Ascending aorta (tissue), 2 donors: ENCODE results near the gene SKI. TPM values are rescaled to one million over a fixed set of nuclear protein-coding genes. Genes with fewer than 3 reads are reported as not detected.
A peak's percentile ranks its signal among the peaks of the same experiment; 100 is the strongest.

Experiments used
- DNase-seq, 2 donors: peaks; one replicate each; pipeline ENCODE4 v3.0.0-alpha.2; 2019; ENCODE audit warnings: low spot score in 2 of 2
- H3K27ac ChIP-seq, 2 donors: fragments of 200-600 bp; sonication (generic); one replicate each; pipeline ENCODE4 v1.5.1; 2016 to 2017; ENCODE audit warnings: mild to moderate bottlenecking in 1 of 2
- H3K27me3 ChIP-seq: fragments of 200-600 bp; sonication (generic); one replicate; pipeline ENCODE4 v1.5.1; 2017
- H3K36me3 ChIP-seq, 2 donors: fragments of 200-600 bp; sonication (generic); one replicate each; pipeline ENCODE4 v1.5.1; 2016
- H3K4me1 ChIP-seq, 2 donors: fragments of 200-600 bp; sonication (generic); one replicate each; pipeline ENCODE4 v1.5.1; 2016 to 2017; ENCODE audit warnings: mild to moderate bottlenecking in 1 of 2
- H3K4me3 ChIP-seq, 2 donors: fragments of 200-600 bp; sonication (generic); one replicate each; pipeline ENCODE4 v1.5.1; 2016 to 2017; ENCODE audit warnings: mild to moderate bottlenecking in 1 of 2
- H3K9me3 ChIP-seq, 2 donors: fragments of 200-600 bp; sonication (generic); one replicate each; pipeline ENCODE4 v1.5.1; 2016
- CTCF ChIP-seq, 3 experiments: fragments of 200-600 bp in 2 of 3; fragments of 450-650 bp in 1 of 3; sonication (generic) in 2 of 3; IDR thresholded peaks; one replicate each; pipeline ENCODE4 v1.5.1; 2016 to 2019; ENCODE audit warnings: antibody characterized with exemption in 3 of 3, mild to moderate bottlenecking in 1 of 3, moderate library complexity in 1 of 3
- intact Hi-C: fragments of 100-400 bp; cut with DNase I; formaldehyde crosslinking; loops from one replicate; pipeline ENCODE4 v1.15.1; 2023
- total RNA-seq: library from RNA; depleted of rRNA; stranded (reverse); fragments of >200 nt; gene quantifications from one replicate; pipeline ENCODE4 v1.1.0, GENCODE V29; 2016

Gene SKI
- total RNA-seq, 1 donor from 2014 or later = 139 TPM

- H3K4me3 ChIP-seq = peak overlapping the region in 1 of 2 donors; percentile 19
- no peaks in the 10 kb centered on the region for H3K9me3 ChIP-seq
- H3K4me1 ChIP-seq = peaks cover 56 to 96% of the 10 kb centered on the region in 2 donors
- TF ChIP-seq CTCF (IDR thresholded peaks at IDR 0.05) = no peak
- intact Hi-C loops = no loop called here
- peak overlapping the region; percentile 53 to 68 for H3K27ac ChIP-seq
- no peak for DNase-seq
- no peaks in the 10 kb centered on the region for H3K36me3 ChIP-seq
- no peaks in the 10 kb centered on the region for H3K27me3 ChIP-seq
Measured at GRCh38 chr1:2271211-2271721, 43.1 kb downstream of the SKI start.

GRCh38 chr1:2271841-2272655 is 43.9 kb downstream of the SKI start:
- no peak for DNase-seq
- H3K27me3 ChIP-seq = no peaks in the 10 kb centered on the region
- H3K9me3 ChIP-seq = no peaks in the 10 kb centered on the region
- peak overlapping the region; percentile 68 to 72 for H3K27ac ChIP-seq
- H3K4me1 ChIP-seq = peaks cover 54 to 96% of the 10 kb centered on the region in 2 donors
- intact Hi-C loops = no loop called here
- H3K36me3 ChIP-seq = no peaks in the 10 kb centered on the region
- no peak for TF ChIP-seq CTCF (IDR thresholded peaks at IDR 0.05)
- H3K4me3 ChIP-seq = peak overlapping the region in 1 of 2 donors; percentile 1

- no peak for TF ChIP-seq CTCF (IDR thresholded peaks at IDR 0.05)
- Histone ChIP-seq H3K27ac (peak overlapping the region; percentile 68 to 72), H3K4me1 (peaks cover 51 to 95% of the 10 kb centered on the region in 2 donors), H3K36me3 (peaks cover 3% of the 10 kb centered on the region in 2 donors), H3K9me3 (no peaks in the 10 kb centered on the region), H3K4me3 (peak overlapping the region in 1 of 2 donors; percentile 17), H3K27me3 (no peaks in the 10 kb centered on the region)
- no peak for DNase-seq
- intact Hi-C loops = no loop called here
Measured at GRCh38 chr1:2272686-2273400, 44.7 kb downstream of the SKI start.

- H3K4me3 ChIP-seq = peak overlapping the region; percentile 17 to 37
- no peaks in the 10 kb centered on the region for H3K27me3 ChIP-seq
- TF ChIP-seq CTCF (IDR thresholded peaks at IDR 0.05) = no peak
- peak overlapping the region; percentile 68 to 72 for H3K27ac ChIP-seq
- intact Hi-C loops = no loop called here
- no peak for DNase-seq
- no peaks in the 10 kb centered on the region for H3K9me3 ChIP-seq
- H3K36me3 ChIP-seq = peaks cover 3 to 6% of the 10 kb centered on the region in 2 donors
- H3K4me1 ChIP-seq = peaks cover 52 to 95% of the 10 kb centered on the region in 2 donors
Measured at GRCh38 chr1:2273401-2274090, 45.4 kb downstream of the SKI start.

GRCh38 chr1:2274231-2274928 is 46.3 kb downstream of the SKI start:
- Histone ChIP-seq H3K4me3 (peak overlapping the region in 1 of 2 donors; percentile 37), H3K27me3 (no peaks in the 10 kb centered on the region), H3K36me3 (peaks cover 3 to 6% of the 10 kb centered on the region in 2 donors), H3K9me3 (no peaks in the 10 kb centered on the region), H3K4me1 (peaks cover 60 to 97% of the 10 kb centered on the region in 2 donors), H3K27ac (peak overlapping the region; percentile 68 to 72)
- no peak for TF ChIP-seq CTCF (IDR thresholded peaks at IDR 0.05)
- no peak for DNase-seq
- intact Hi-C loops = no loop called here
